Fibroblast of lung (primary cell): ENCODE measurements around the gene KRT8.

Experiments
- CTCF ChIP-seq, 2 donors: IDR thresholded peaks in 1 of 2; conservative IDR thresholded peaks in 1 of 2; 1 replicate in 1 of 2; 2 replicates in 1 of 2; pipeline ENCODE4 v1.5.1; 2011 to 2012; ENCODE audit warnings: low read length in 2 of 2, control low read depth in 1 of 2, inconsistent platforms in 1 of 2, low read depth in 1 of 2, mild to moderate bottlenecking in 1 of 2
- EZH2 ChIP-seq: IDR thresholded peaks from 2 replicates; pipeline ENCODE4 v1.5.1; 2012; ENCODE audit warnings: low read length, control low read depth, mild to moderate bottlenecking; ENCODE audit errors: missing control alignments

- TF ChIP-seq CTCF (conservative IDR thresholded peaks at IDR 0.05 in 1 of 2, IDR thresholded peaks at IDR 0.05 in 1 of 2; ENCODE audit: low read depth in 1 of 2, low read length in 2 of 2) (no peak), EZH2 (no peak)
These were observed 24.7 kb upstream of the KRT8 start for GRCh38 chr12:52929538-52929937.
